OCI-LY3 (cell line): ENCODE results near the gene UCKL1.
A peak's percentile ranks its signal among the peaks of the same experiment; 100 is the strongest.

Source experiments
- H2AFZ ChIP-seq: fragments of 200-600, 300-600 bp; shearing (Covaris generic); 2 replicates; pipeline ENCODE4 v1.6.0; 2014; ENCODE audit warnings: antibody characterized with exemption, low read depth, low read length
- H3K27ac ChIP-seq: fragments of 200-600, 300-600 bp; sonication (generic); 2 replicates; pipeline ENCODE4 v1.5.1; 2014; ENCODE audit warnings: mild to moderate bottlenecking, low read length, moderate library complexity, mixed read lengths
- H3K27me3 ChIP-seq: fragments of 200-600, 300-600 bp; sonication (generic); 2 replicates; pipeline ENCODE4 v1.6.1; 2014; ENCODE audit warnings: low read depth, low read length, mixed read lengths
- H3K36me3 ChIP-seq: fragments of 200-600, 300-600 bp; sonication (generic); replicated peaks from 2 replicates; pipeline ENCODE3; 2014; ENCODE audit warnings: low read depth, low read length, mixed read lengths
- H3K4me1 ChIP-seq: fragments of 300-600, 200-600 bp; sonication (generic); 2 replicates; pipeline ENCODE4 v1.6.1; 2014; ENCODE audit warnings: low read length, mixed read lengths
- H3K4me2 ChIP-seq: fragments of 200-600, 300-600 bp; sonication (generic); 2 replicates; pipeline ENCODE4 v1.6.1; 2014; ENCODE audit warnings: low read length, mixed read lengths
- H3K4me3 ChIP-seq: fragments of 300-600, 200-600 bp; sonication (generic); 2 replicates; pipeline ENCODE4 v1.5.1; 2014; ENCODE audit warnings: antibody characterized with exemption, mild to moderate bottlenecking, low read length, moderate library complexity
- H3K79me2 ChIP-seq: fragments of 300-600, 200-600 bp; shearing (Covaris generic); 2 replicates; pipeline ENCODE4 v1.6.1; 2014; ENCODE audit warnings: mild to moderate bottlenecking, low read length, mixed read lengths
- H3K9ac ChIP-seq: fragments of 300-600, 200-600 bp; shearing (Covaris generic); 2 replicates; pipeline ENCODE4 v1.6.0; 2014; ENCODE audit warnings: mild to moderate bottlenecking, low read length, moderate library complexity
- H3K9me3 ChIP-seq: fragments of 200-600, 300-600 bp; shearing (Covaris generic); 2 replicates; pipeline ENCODE4 v1.6.1; 2014; ENCODE audit warnings: low read length, mixed read lengths; ENCODE audit not compliant: insufficient read depth
- H4K20me1 ChIP-seq: fragments of 200-600, 300-600 bp; sonication (generic); 2 replicates; pipeline ENCODE4 v1.6.1; 2016; ENCODE audit warnings: low read length, mixed read lengths; ENCODE audit not compliant: insufficient read depth
- CTCF ChIP-seq: fragments of 200-600, 300-600 bp; sonication (generic); IDR thresholded peaks from 2 replicates; pipeline ENCODE4 v1.5.1; 2014; ENCODE audit warnings: antibody characterized with exemption, low read length, low read depth
- EZH2phosphoT487 ChIP-seq: fragments of 200-600 bp; shearing (Covaris generic); IDR thresholded peaks from 2 replicates; pipeline ENCODE4 v1.6.1; 2018; ENCODE audit warnings: antibody characterized with exemption, mixed run types, low read depth

Gene UCKL1

GRCh38 chr20:63894358-63895201 is 61.6 kb downstream of the UCKL1 start, which contains the start of gene DNAJC5:
Gene DNAJC5 (plus strand): TSS chr20:63895126. CDS start chr20:63928346, 33,220 bp downstream.
- H4K20me1 ChIP-seq = peaks cover 34% of the 10 kb centered on the region
- peaks cover 8% of the 10 kb centered on the region for H3K4me1 ChIP-seq
- H3K27me3 ChIP-seq = no peaks in the 10 kb centered on the region
- peak within 1 kb of the TSS; percentile 96 for H3K9ac ChIP-seq
- H3K9me3 ChIP-seq = no peaks in the 10 kb centered on the region
- TF ChIP-seq EZH2phosphoT487 = no peak
- no peak for TF ChIP-seq CTCF
- peak within 1 kb of the TSS; percentile 67 for H3K27ac ChIP-seq
- peaks cover 43% of the 10 kb centered on the region for H3K79me2 ChIP-seq
- H3K36me3 ChIP-seq = peaks cover 19% of the 10 kb centered on the region
- peak within 1 kb of the TSS; percentile 98 for H3K4me3 ChIP-seq
- no peak within 1 kb of the TSS for H2AFZ ChIP-seq
- H3K4me2 ChIP-seq = peak within 1 kb of the TSS; percentile 88

DNA sequence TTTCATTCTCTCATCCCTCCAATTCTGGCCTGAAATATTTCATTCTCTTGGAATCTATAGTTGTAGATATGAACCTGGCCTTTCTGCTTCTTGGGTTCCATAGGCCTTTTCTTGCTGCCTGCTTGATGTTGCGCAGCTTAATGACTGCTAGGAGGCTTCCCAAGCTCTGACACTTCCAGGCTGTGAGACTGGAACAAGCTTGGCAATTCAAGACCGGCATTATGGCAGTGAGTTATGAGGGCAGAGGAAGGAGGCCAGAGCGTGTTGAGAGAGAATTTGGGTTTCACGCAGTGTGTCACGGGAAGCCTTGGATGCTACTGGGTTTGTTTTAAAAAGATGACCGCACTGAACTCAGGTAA is 62.2 kb downstream of the UCKL1 start:
- Histone ChIP-seq H2AFZ (no peak overlapping the region), H3K79me2 (peaks cover 37% of the 10 kb centered on the region), H3K4me2 (no peak overlapping the region), H3K9me3 (no peaks in the 10 kb centered on the region), H3K27me3 (no peaks in the 10 kb centered on the region), H3K9ac (no peak overlapping the region), H3K4me3 (no peak overlapping the region), H3K4me1 (peaks cover 8% of the 10 kb centered on the region), H3K36me3 (peaks cover 19% of the 10 kb centered on the region), H3K27ac (no peak overlapping the region), H4K20me1 (peaks cover 34% of the 10 kb centered on the region)
- TF ChIP-seq EZH2phosphoT487 (no peak), CTCF (no peak)

DNA sequence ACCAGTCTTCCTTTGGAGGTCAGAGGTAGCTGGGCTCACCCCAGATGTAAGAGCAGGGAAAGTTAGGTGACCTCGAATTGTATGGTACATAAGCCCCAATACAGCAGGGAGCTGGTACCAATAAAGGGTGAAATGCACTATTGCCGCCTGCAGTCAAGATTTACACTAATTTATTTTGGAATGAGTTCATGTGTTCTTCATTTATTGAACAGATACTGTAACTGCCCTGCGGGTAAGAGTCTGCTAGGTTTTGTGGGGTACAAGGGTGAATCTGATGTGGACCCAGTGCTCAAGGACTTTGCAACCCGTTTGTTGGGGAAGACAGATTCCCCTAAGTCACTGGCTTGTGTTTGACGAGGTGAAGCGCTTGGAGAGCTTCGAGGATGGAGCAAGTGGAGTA is 63.8 kb downstream of the UCKL1 start:
- Histone ChIP-seq H3K27me3 (no peaks in the 10 kb centered on the region), H3K27ac (no peak overlapping the region), H3K4me1 (peaks cover 8% of the 10 kb centered on the region), H3K9me3 (no peaks in the 10 kb centered on the region), H3K9ac (no peak overlapping the region), H3K4me3 (no peak overlapping the region), H4K20me1 (peaks cover 21% of the 10 kb centered on the region), H3K4me2 (no peak overlapping the region), H3K79me2 (peaks cover 21% of the 10 kb centered on the region), H2AFZ (no peak overlapping the region), H3K36me3 (peaks cover 14% of the 10 kb centered on the region)
- no peak for TF ChIP-seq CTCF
- TF ChIP-seq EZH2phosphoT487 = no peak

GRCh38 chr20:63891061-63892002 is 64.9 kb downstream of the UCKL1 start:
- peaks cover 12% of the 10 kb centered on the region for H3K36me3 ChIP-seq
- no peak for TF ChIP-seq EZH2phosphoT487
- no peak for TF ChIP-seq CTCF
- H2AFZ ChIP-seq = no peak overlapping the region
- H3K4me1 ChIP-seq = peaks cover 3% of the 10 kb centered on the region
- no peak overlapping the region for H3K9ac ChIP-seq
- peaks cover 12% of the 10 kb centered on the region for H4K20me1 ChIP-seq
- no peaks in the 10 kb centered on the region for H3K27me3 ChIP-seq
- H3K9me3 ChIP-seq = no peaks in the 10 kb centered on the region
- peaks cover 11% of the 10 kb centered on the region for H3K79me2 ChIP-seq
- H3K4me2 ChIP-seq = no peak overlapping the region
- no peak overlapping the region for H3K27ac ChIP-seq
- no peak overlapping the region for H3K4me3 ChIP-seq
